ENCODE measurements around the gene CBX7. TPM values are rescaled to one million over a fixed set of nuclear protein-coding genes. Genes with fewer than 3 reads are reported as not detected.

Gene CBX7
- polyA plus RNA-seq, 1 donor = 15.3 TPM

DNA sequence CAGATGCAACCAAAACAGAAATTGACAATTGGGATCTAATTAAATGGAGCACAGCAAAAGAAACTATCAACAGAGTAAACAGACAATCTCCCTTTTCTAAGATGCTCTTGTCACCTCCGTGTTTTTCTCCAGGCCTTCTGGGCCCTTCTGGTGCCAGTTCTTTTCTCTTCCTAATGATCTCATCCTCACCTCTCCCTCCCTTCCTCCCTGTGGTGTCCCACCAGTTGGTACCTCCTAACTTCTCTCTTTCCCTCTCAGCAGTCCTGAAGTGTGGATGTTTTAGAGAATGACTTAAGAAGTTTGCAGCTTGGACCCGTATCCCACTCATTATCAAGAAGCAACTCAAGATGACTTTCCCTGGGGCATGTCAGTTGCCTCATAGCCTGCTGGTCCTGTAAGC, 49.0 kb downstream of the CBX7 start:
- Histone ChIP-seq H3K9me3 (ENCODE audit: control insufficient read depth, low read depth, low read length) (no peaks in the 10 kb centered on the region), H3K27ac (ENCODE audit: low read length) (no peak overlapping the region), H3K36me3 (ENCODE audit: control insufficient read depth, insufficient read depth, low read length) (no peaks in the 10 kb centered on the region), H3K4me1 (ENCODE audit: control insufficient read depth, insufficient read depth, low read length) (no peaks in the 10 kb centered on the region), H3K27me3 (ENCODE audit: control insufficient read depth, insufficient read depth, low read length) (no peaks in the 10 kb centered on the region), H3K4me3 (ENCODE audit: low read length) (no peak overlapping the region)
- 56% methylated on average over 1 of the region's 2 CpGs for WGBS (ENCODE audit: insufficient coverage, low lambda C conversion rate)
- DNase-seq = no peak

DNA sequence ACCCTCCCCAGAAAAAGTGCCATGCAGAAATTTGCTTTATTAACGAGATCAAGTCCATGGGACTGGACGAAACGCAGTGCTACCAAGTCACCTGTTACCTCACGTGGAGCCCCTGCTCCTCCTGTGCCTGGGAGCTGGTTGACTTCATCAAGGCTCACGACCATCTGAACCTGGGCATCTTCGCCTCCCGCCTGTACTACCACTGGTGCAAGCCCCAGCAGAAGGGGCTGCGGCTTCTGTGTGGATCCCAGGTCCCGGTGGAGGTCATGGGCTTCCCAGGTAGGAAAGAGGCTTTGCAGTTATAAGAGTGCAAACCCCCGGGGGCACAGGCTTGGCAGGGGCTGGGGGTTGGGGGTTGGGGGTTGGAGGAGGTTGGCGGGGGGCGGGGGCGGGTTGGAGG, 51.3 kb downstream of the CBX7 start:
- H3K27ac ChIP-seq (ENCODE audit: low read length) = no peak overlapping the region
- no peaks in the 10 kb centered on the region for H3K36me3 ChIP-seq (ENCODE audit: control insufficient read depth, insufficient read depth, low read length)
- no peaks in the 10 kb centered on the region for H3K9me3 ChIP-seq (ENCODE audit: control insufficient read depth, low read depth, low read length)
- H3K27me3 ChIP-seq (ENCODE audit: control insufficient read depth, insufficient read depth, low read length) = no peaks in the 10 kb centered on the region
- H3K4me1 ChIP-seq (ENCODE audit: control insufficient read depth, insufficient read depth, low read length) = no peaks in the 10 kb centered on the region
- H3K4me3 ChIP-seq (ENCODE audit: low read length) = no peak overlapping the region
- WGBS (ENCODE audit: insufficient coverage, low lambda C conversion rate) = no CpG with 5 or more reads among the region's 13 CpGs
- no peak for DNase-seq

DNA sequence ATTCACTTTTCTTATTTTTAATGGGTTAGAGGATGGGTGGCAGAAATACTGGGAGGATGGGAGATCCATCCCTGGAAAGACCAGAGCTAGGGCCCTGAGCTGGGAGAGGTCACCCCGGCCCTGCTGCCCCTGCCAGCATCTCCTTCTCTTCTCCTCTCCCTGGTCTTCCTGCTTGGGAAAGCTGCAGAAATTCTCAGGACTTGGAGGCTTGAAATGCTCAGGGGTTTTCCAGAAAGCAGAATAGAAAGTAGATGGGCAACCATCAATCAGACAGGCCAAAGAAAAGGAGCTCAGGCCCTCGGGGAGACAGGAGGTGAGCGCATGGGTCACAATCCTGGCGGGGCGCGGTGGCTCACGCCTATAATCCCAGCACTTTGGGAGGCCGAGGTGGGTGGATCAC, 53.9 kb downstream of the CBX7 start:
- no peaks in the 10 kb centered on the region for H3K9me3 ChIP-seq (ENCODE audit: control insufficient read depth, low read depth, low read length)
- H3K27me3 ChIP-seq (ENCODE audit: control insufficient read depth, insufficient read depth, low read length) = no peaks in the 10 kb centered on the region
- no peaks in the 10 kb centered on the region for H3K4me1 ChIP-seq (ENCODE audit: control insufficient read depth, insufficient read depth, low read length)
- no peak overlapping the region for H3K4me3 ChIP-seq (ENCODE audit: low read length)
- DNase-seq = no peak
- H3K36me3 ChIP-seq (ENCODE audit: control insufficient read depth, insufficient read depth, low read length) = no peaks in the 10 kb centered on the region
- 80% methylated on average over 1 of the region's 8 CpGs for WGBS (ENCODE audit: insufficient coverage, low lambda C conversion rate)
- H3K27ac ChIP-seq (ENCODE audit: low read length) = no peak overlapping the region

DNA sequence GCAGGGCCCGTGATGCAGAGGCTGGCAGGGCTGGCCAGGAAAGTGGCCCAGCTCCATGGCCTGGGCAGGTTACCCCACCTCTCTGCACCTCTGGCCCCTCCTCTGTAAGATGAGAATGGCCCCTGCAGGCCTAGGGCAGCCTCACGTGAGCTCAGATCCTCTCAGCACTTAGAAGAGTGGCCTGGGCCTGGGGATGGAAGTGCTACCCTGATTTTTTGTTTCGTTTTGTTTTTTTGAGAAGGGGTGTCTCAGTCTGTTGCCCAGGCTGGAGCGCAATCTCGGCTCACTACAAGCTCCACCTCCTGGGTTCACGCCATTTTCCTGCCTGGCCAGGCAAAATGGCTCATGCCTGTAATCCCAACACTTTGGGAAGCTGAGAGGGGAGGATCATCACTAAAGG, 54.5 kb downstream of the CBX7 start:
- Histone ChIP-seq H3K9me3 (ENCODE audit: control insufficient read depth, low read depth, low read length) (no peaks in the 10 kb centered on the region), H3K4me3 (ENCODE audit: low read length) (no peak overlapping the region), H3K36me3 (ENCODE audit: control insufficient read depth, insufficient read depth, low read length) (no peaks in the 10 kb centered on the region), H3K27ac (ENCODE audit: low read length) (no peak overlapping the region), H3K27me3 (ENCODE audit: control insufficient read depth, insufficient read depth, low read length) (no peaks in the 10 kb centered on the region), H3K4me1 (ENCODE audit: control insufficient read depth, insufficient read depth, low read length) (no peaks in the 10 kb centered on the region)
- no CpG with 5 or more reads among the region's 6 CpGs for WGBS (ENCODE audit: insufficient coverage, low lambda C conversion rate)
- DNase-seq = no peak

DNA sequence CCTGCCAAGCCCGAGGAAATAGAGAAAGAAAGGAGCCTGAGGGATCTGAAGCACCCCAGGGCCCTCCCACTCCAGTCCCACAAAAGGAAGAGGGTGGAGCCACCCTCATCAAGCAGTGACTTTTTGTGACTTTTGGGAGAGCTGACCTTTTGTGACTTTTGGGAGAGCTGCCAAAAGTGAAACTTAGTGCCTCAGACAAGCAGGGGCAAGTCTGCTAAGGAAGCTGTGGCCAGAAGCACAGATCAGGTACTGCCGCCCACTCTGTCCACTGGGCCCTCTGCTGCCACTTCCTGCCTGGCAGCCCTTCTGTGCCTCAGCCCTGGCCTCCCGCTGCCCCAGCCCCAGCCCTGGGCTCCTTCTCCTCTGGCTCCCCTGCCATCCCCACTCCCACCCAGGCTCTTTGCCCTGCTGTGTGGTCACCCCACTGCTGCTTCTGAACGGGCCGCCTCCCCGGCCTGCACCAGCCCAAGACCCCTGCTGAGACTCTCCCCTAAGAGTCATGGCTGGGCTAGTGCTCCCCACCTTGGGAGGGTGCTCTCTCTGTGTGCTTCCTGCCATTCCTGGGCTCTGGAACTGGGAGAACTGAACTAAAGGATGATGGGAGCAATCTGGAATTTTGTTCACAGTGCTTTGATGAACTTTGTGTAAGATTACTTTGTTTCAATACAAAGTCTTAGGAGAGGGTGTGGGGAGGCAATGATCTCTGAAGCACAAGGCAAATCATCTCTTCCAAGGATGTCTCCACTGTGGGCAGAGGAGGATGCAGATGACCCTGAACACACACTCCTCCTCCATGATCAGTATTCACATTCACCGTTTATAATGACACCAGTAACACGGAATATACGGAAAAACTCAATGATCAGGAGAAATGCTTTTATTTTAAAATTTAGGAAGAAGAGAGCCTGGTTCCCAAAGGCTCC, 55.1 kb downstream of the CBX7 start, which contains the start of gene APOBEC3H:
APOBEC3H (plus strand) TSS at position 147 of the 923 bp plus-strand sequence. CDS start 3,035 bp downstream, outside the sequence.
- Histone ChIP-seq H3K4me1 (ENCODE audit: control insufficient read depth, insufficient read depth, low read length) (no peaks in the 10 kb centered on the region), H3K36me3 (ENCODE audit: control insufficient read depth, insufficient read depth, low read length) (no peaks in the 10 kb centered on the region), H3K4me3 (ENCODE audit: low read length) (no peak within 1 kb of the TSS), H3K27ac (ENCODE audit: low read length) (no peak within 1 kb of the TSS), H3K27me3 (ENCODE audit: control insufficient read depth, insufficient read depth, low read length) (no peaks in the 10 kb centered on the region), H3K9me3 (ENCODE audit: control insufficient read depth, low read depth, low read length) (no peaks in the 10 kb centered on the region)
- DNase-seq = no peak
- WGBS (ENCODE audit: insufficient coverage, low lambda C conversion rate) = no CpG with 5 or more reads among the region's 9 CpGs

DNA sequence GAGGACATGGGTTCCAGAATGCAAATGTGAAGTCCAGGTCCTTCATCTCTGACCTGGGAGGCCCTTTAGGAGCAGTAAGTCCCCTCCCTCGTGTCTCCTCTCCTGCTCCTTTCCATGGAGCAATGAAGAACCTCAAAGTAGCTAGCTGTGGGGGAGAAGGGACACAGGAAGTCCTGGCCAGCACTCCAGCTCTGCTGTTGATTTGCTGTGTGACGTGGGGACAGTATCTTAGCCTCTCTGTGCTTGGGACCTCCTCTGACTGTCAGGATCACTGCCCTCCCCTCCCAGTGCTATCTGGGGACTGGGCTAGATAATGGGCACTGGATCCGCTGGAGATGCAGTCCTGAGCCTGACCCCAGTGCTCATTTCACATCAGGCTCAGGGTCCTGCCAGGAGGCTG, 56.5 kb downstream of the CBX7 start:
- Histone ChIP-seq H3K27ac (ENCODE audit: low read length) (no peak overlapping the region), H3K9me3 (ENCODE audit: control insufficient read depth, low read depth, low read length) (no peaks in the 10 kb centered on the region)

DNA sequence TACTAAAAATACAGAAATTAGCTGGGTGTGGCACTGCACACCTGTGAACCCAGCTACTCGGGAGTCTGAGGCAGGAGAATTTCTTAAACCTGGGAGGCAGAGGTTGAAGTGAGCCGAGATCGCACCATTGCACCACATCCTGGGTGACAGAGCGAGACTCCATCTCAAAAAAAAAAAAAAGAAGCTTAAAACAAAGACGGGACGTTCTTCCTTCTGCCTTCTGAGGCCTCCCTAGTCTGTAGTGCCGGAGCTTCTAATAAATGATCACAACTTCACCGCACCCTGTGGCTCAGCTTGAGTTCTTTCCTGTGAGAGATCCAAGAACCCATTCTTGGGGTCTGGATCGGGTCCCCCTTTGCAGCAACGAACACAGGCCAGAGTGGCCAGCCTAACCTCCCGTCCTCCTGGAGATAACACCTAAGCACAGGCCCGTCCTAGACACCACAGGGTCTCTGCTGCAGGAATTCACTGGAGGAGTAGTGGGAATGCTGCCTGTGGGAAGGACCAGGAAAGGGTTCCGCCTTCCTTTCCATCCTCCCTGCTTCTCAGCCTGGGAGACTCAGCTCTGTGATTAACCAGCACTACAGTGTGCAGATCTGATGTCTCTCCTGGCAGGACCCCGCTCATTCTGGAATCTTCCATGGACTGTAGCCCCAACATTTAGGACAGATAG, 57.6 kb downstream of the CBX7 start:
- no peak for DNase-seq
- H3K4me3 ChIP-seq (ENCODE audit: low read length) = no peak overlapping the region
- no CpG with 5 or more reads among the region's 14 CpGs for WGBS (ENCODE audit: insufficient coverage, low lambda C conversion rate)
- no peaks in the 10 kb centered on the region for H3K4me1 ChIP-seq (ENCODE audit: control insufficient read depth, insufficient read depth, low read length)
- H3K27me3 ChIP-seq (ENCODE audit: control insufficient read depth, insufficient read depth, low read length) = no peaks in the 10 kb centered on the region
- no peaks in the 10 kb centered on the region for H3K9me3 ChIP-seq (ENCODE audit: control insufficient read depth, low read depth, low read length)
- H3K36me3 ChIP-seq (ENCODE audit: control insufficient read depth, insufficient read depth, low read length) = no peaks in the 10 kb centered on the region
- H3K27ac ChIP-seq (ENCODE audit: low read length) = no peak overlapping the region

More for the DNA sequence above, 56.5 kb downstream of the CBX7 start:
- no peaks in the 10 kb centered on the region for H3K4me1 ChIP-seq (ENCODE audit: control insufficient read depth, insufficient read depth, low read length)
- no CpG with 5 or more reads among the region's 3 CpGs for WGBS (ENCODE audit: insufficient coverage, low lambda C conversion rate)
- no peak overlapping the region for H3K4me3 ChIP-seq (ENCODE audit: low read length)
- DNase-seq = no peak
- H3K36me3 ChIP-seq (ENCODE audit: control insufficient read depth, insufficient read depth, low read length) = no peaks in the 10 kb centered on the region
- no peaks in the 10 kb centered on the region for H3K27me3 ChIP-seq (ENCODE audit: control insufficient read depth, insufficient read depth, low read length)

DNA sequence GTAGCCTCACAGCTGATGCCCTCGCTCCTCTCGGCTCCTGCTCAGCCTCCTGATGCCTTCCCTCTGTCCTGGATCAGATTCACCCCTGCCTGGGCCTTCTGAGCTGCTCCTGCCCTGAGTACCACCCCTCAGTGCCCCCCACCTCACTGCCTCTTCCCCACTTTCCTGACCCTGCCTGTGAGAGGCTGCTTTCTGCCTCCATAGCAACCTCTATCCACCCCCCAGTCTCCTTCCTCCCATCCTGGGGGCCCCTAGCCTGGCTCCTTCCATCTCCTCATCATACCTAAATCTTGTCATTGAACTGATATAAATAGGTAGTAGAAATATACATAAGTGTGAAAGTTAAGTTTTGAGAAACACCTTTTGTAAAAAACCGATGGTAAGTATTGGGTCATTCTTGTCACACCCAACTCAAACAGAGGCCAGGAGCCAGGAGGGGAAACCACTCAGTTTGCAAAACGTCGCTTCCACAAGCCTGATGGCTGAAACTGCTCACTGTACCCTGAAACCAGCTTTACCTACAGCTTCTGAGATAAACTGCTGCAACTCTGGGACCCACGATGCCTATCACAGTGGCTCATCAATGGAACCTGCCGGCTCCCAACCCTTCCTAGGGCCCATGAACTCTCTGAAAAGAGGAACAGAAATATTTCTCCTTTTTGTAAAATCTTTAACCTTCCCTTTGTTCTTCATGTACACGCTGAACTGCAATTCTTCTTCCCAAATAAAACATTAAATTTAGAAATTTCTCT, 60.2 kb downstream of the CBX7 start:
- Histone ChIP-seq H3K36me3 (ENCODE audit: control insufficient read depth, insufficient read depth, low read length) (no peaks in the 10 kb centered on the region), H3K4me3 (ENCODE audit: low read length) (no peak overlapping the region), H3K4me1 (ENCODE audit: control insufficient read depth, insufficient read depth, low read length) (no peaks in the 10 kb centered on the region), H3K27ac (ENCODE audit: low read length) (no peak overlapping the region), H3K27me3 (ENCODE audit: control insufficient read depth, insufficient read depth, low read length) (no peaks in the 10 kb centered on the region), H3K9me3 (ENCODE audit: control insufficient read depth, low read depth, low read length) (no peaks in the 10 kb centered on the region)
- no peak for DNase-seq
- 100% methylated on average over 1 of the region's 8 CpGs for WGBS (ENCODE audit: insufficient coverage, low lambda C conversion rate)

DNA sequence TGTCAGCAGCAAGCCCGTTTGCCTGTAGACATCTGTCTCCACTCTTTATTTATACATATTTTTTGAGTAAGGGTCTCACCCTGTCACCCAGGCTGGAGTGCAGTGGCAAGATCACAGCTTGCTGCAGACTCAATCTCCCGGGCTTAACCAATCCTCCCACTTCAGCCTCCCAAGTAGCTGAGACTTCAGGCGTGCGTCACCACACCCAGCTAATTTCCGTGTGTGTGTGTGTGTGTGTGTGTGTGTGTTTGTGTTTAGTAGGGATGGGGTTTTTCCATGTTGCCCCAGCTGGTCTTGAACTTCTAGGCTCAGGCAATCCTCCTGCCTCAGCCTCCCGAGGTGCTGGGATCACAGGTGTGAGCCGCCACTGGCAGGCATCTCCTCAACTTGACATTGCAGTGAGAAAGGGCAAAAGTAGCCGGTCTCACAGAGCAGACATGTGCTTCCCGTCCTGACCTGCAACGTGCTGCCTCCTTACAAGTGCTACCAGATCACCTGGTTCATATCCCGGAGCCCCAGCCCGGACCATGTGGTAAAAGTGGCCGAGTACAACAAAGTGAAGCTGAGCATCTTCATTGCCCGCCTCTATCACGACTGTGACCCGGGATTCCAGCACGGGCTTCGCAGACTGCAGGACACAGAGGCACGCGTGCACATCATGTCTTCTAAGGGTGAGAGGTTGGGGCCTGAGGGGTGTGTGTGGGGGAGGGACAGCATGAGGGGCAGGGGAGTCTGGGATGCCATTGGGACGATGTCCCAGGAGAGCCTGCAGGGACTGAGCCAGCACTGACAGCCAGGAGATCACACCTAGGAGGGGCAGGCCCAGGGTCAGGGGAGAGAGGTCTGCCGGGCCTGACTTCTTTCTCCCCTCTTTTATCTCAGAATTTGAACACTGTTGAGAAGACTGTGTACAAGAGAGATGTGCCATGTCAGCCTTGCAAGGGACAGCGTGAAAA, 61.1 kb downstream of the CBX7 start:
- Histone ChIP-seq H3K4me1 (ENCODE audit: control insufficient read depth, insufficient read depth, low read length) (no peaks in the 10 kb centered on the region), H3K27ac (ENCODE audit: low read length) (no peak overlapping the region), H3K4me3 (ENCODE audit: low read length) (no peak overlapping the region), H3K36me3 (ENCODE audit: control insufficient read depth, insufficient read depth, low read length) (no peaks in the 10 kb centered on the region), H3K27me3 (ENCODE audit: control insufficient read depth, insufficient read depth, low read length) (no peaks in the 10 kb centered on the region), H3K9me3 (ENCODE audit: control insufficient read depth, low read depth, low read length) (no peaks in the 10 kb centered on the region)
- DNase-seq = no peak
- no CpG with 5 or more reads among the region's 23 CpGs for WGBS (ENCODE audit: insufficient coverage, low lambda C conversion rate)
